ENCODE measurements around the gene TP53INP2.
"Not testable (repeated sequence)": the region's sequence is repeated elsewhere in the genome, so short reads cannot be mapped to it uniquely, and the experiment has no call there.

TP53INP2 gene

GRCh38 chr20:34719242-34720017, 15.3 kb downstream of the TP53INP2 start:
- FAIRE-seq = peak; percentile 86

GRCh38 chr20:34720266-34720665, 16.1 kb downstream of the TP53INP2 start:
- no peak for DNase-seq (ENCODE audit: insufficient read length, low spot score)
- peak; percentile 64 for FAIRE-seq

More at GRCh38 chr20:34719242-34720017, 15.3 kb downstream of the TP53INP2 start:
- not testable (repeated sequence) for DNase-seq (ENCODE audit: insufficient read length, low spot score)

GRCh38 chr20:34722560-34722959, 18.4 kb downstream of the TP53INP2 start:
- not testable (repeated sequence) for DNase-seq (ENCODE audit: insufficient read length, low spot score); FAIRE-seq

GRCh38 chr20:34724172-34724571, 20.0 kb downstream of the TP53INP2 start:
- DNase-seq (ENCODE audit: insufficient read length, low spot score) = no peak
- FAIRE-seq = no peak

DNA sequence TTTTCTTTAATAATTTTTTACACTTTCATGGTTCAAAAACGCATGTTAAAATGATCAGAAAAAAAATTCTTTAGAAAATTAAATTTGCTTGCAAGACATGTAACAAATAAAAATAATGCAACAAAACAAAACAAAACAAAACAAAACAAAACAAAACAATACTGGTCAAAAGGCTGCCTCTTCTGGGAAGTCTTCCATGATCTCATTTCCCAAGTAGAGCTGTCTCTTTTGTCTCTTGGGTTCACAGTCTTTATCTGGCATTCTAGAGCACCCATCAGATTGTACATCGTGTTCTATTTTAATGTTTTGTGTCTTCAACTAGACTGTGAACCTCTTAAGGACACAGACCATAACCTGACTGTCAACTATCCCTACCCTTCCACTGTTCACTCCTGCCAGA, 25.3 kb downstream of the TP53INP2 start:
- FAIRE-seq (no peak), DNase-seq (ENCODE audit: insufficient read length, low spot score) (no peak)

DNA sequence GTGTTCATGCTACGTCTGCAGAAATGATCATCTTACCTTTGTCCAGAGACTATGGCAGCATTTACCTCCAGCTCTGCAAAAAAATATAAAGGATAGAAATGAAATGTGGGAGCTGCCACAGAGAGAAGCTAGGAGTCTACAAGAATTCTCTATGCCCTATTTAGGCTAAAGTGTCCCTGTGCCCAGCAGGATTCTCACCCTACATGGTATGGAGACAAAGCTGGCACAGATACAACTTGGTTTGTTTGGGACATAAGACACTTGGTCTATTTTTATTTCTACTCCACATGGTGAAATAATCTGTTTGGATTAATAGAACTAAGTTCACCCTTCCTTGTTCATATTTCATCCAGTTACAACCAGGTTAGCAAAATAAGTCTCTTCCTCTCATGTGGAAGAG, 28.4 kb downstream of the TP53INP2 start:
- DNase-seq (ENCODE audit: insufficient read length, low spot score) (no peak), FAIRE-seq (no peak)

- no peak for FAIRE-seq
Observed at GRCh38 chr20:34736106-34736735, 32.1 kb downstream of the TP53INP2 start.

GRCh38 chr20:34743039-34743438, 38.9 kb downstream of the TP53INP2 start:
- DNase-seq (ENCODE audit: insufficient read length, low spot score) = no peak
- no peak for FAIRE-seq

More at GRCh38 chr20:34736106-34736735, 32.1 kb downstream of the TP53INP2 start:
- no peak for DNase-seq (ENCODE audit: insufficient read length, low spot score)

GRCh38 chr20:34744340-34744739, 40.2 kb downstream of the TP53INP2 start:
- FAIRE-seq (no peak), DNase-seq (ENCODE audit: insufficient read length, low spot score) (no peak)

DNA sequence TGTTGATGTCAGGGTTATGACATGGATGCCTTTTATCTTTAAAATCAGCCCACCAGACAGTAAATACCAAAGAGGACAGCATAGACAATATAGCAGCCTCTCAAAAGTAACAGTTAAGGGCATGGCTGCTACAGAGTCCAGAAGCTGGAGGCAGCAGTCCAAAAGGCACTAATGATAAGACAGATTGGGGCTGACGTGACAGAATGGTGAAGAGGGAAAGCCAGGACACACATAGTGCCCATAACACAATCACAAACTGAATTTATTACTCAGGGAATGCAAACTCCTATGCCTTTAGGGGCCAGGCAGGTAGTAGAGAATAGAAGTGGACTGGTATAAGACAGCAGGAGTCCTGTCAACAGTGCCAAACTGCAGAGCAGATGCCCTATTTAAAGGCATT, 40.7 kb downstream of the TP53INP2 start:
- DNase-seq (ENCODE audit: insufficient read length, low spot score) (no peak), FAIRE-seq (no peak)

DNA sequence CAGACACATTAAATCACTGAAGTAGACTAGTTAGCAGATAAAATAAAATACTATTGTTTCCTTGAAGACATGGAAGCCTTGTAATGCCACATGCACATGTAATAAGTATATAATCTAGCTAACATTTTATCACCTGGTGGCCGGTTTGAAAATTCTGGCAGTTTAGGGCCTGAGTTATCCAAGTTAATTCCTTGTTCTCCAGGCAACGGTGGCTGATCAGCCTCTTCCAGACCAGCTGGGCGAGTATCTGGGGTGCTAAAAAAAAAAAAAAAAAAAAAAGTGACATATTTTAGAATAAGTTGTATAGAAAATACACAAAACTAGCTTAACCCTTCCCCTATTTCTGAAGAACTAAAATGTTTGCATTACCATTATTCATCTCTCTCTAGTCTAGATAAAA, 42.5 kb downstream of the TP53INP2 start:
- FAIRE-seq (no peak), DNase-seq (ENCODE audit: insufficient read length, low spot score) (no peak)

- DNase-seq (ENCODE audit: insufficient read length, low spot score) = no peak
- FAIRE-seq = no peak
Observed at GRCh38 chr20:34747479-34747878, 43.3 kb downstream of the TP53INP2 start.

GRCh38 chr20:34748709-34749108, 44.6 kb downstream of the TP53INP2 start:
- DNase-seq (ENCODE audit: insufficient read length, low spot score) (no peak), FAIRE-seq (no peak)

GRCh38 chr20:34750484-34750883, 46.3 kb downstream of the TP53INP2 start:
- DNase-seq (ENCODE audit: insufficient read length, low spot score) = no peak
- FAIRE-seq = no peak

- FAIRE-seq = no peak
- no peak for DNase-seq (ENCODE audit: insufficient read length, low spot score)
Observed at GRCh38 chr20:34751453-34751852, 47.3 kb downstream of the TP53INP2 start.

- FAIRE-seq = no peak
Observed at GRCh38 chr20:34753706-34754461, 49.7 kb downstream of the TP53INP2 start.

GRCh38 chr20:34754611-34755010, 50.5 kb downstream of the TP53INP2 start:
- FAIRE-seq (peak; percentile 86), DNase-seq (ENCODE audit: insufficient read length, low spot score) (no peak)

More at GRCh38 chr20:34753706-34754461, 49.7 kb downstream of the TP53INP2 start:
- DNase-seq (ENCODE audit: insufficient read length, low spot score) = no peak

DNA sequence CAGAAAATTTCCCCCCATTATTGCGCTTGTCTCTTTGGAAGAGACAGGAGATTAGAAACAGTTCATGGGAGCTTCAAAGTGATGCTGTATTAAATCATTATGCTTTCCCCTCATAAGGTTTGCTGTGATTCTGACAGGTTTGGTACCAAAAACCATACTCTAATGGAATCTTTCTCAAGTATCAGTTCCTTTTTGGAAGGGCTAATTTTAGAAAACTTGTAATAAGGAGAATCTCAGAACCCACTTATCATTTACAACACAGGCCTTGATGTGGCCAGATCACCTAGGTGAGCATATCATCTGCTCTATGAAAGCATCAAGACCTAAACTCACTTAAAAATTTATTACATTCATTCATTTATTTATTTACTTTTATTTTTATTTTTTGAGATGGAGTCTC, 51.2 kb downstream of the TP53INP2 start:
- no peak for FAIRE-seq
- no peak for DNase-seq (ENCODE audit: insufficient read length, low spot score)

DNA sequence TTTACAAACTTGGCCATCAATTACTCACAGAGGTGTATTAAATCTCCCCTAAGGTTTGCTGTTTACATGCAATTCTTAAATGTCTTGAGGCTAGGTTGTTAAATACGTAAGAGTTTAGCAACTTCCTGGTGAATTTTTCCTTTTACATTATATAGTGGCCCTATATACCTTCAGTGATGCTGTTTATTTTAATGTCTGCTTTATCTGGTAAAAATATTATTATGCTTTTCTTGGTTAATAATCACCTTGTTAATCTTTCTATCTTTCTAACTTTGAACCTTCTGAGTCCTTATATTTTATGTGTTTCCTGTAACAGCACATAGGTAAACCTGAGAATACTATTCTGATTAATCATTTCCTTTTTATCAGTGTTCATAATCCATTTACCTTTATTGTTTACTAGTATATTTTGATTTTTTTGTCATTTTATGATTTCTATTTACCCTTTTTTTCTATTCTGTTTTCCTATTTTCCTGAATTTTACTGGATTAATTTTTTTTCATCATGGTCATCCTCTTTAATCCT, 57.9 kb downstream of the TP53INP2 start:
- no peak for FAIRE-seq
- DNase-seq (ENCODE audit: insufficient read length, low spot score) = no peak

All from GM19239 (cell line).